HL-60 (cell line): ENCODE measurements around the gene NPY.

Source experiments
- CTCF ChIP-seq: IDR thresholded peaks from one replicate; pipeline ENCODE4 v1.5.1; 2011; ENCODE audit warnings: low read length, control low read depth, inconsistent platforms; ENCODE audit not compliant: insufficient read depth
- GABPA ChIP-seq: IDR thresholded peaks from 2 replicates; pipeline ENCODE4 v1.6.1; 2012; ENCODE audit warnings: low read depth
- POLR2AphosphoS5 ChIP-seq: IDR thresholded peaks from 2 replicates; pipeline ENCODE4 v1.6.1; 2012; ENCODE audit warnings: low read depth
- REST ChIP-seq: IDR thresholded peaks from 2 replicates; pipeline ENCODE4 v1.6.1; 2012; ENCODE audit warnings: low read depth; ENCODE audit not compliant: insufficient replicate concordance
- SPI1 ChIP-seq: IDR thresholded peaks from 2 replicates; pipeline ENCODE4 v1.6.1; 2012; ENCODE audit warnings: low read depth, mild to moderate bottlenecking, borderline replicate concordance

- TF ChIP-seq CTCF (no peak), GABPA (no peak), POLR2AphosphoS5 (no peak), REST (no peak), SPI1 (no peak)
Measured at GRCh38 chr7:24328050-24328449, 44.1 kb downstream of the NPY start.
